ENCODE measurements around the gene NPDC1. TPM values are rescaled to one million over a fixed set of nuclear protein-coding genes. Genes with fewer than 3 reads are reported as not detected.
A peak's percentile ranks its signal among the peaks of the same experiment; 100 is the strongest.

NPDC1 gene
- polyA plus RNA-seq, 3 donors: 0.51 to 2.7 TPM; not detected in 1

- Histone ChIP-seq H3K27me3 (ENCODE audit: control insufficient read depth in 2 of 2, insufficient read depth in 2 of 2, low read length in 2 of 2) (peaks cover 0 to 5% of the 10 kb centered on the region in 2 donors), H3K4me2 (replicated peaks; ENCODE audit: extremely low read depth, low read length, poor library complexity, severe bottlenecking) (no peak overlapping the region), H3K9me3 (replicated peaks in 1 of 2; ENCODE audit: control insufficient read depth in 1 of 2, insufficient read depth in 1 of 2, low read length in 2 of 2) (no peaks in the 10 kb centered on the region), H3K36me3 (replicated peaks in 1 of 2; ENCODE audit: control insufficient read depth in 1 of 2, insufficient read depth in 2 of 2, low read length in 2 of 2) (no peaks in the 10 kb centered on the region), H2AFZ (ENCODE audit: insufficient read depth, low read depth, low read length, poor library complexity, severe bottlenecking) (no peak overlapping the region), H3K4me3 (replicated peaks in 1 of 3; ENCODE audit: low read depth in 2 of 3, low read length in 3 of 3) (no peak overlapping the region), H3K27ac (ENCODE audit: low read depth in 1 of 2, low read length in 2 of 2) (peak overlapping the region in 1 of 2 donors; percentile 87), H3K9ac (ENCODE audit: insufficient read depth, low read length, poor library complexity, severe bottlenecking) (no peak overlapping the region), H3K79me2 (ENCODE audit: insufficient read depth, low read length) (peaks cover 2% of the 10 kb centered on the region), H3K4me1 (ENCODE audit: control insufficient read depth in 1 of 2, insufficient read depth in 2 of 2, low read length in 2 of 2) (peaks cover 43 to 82% of the 10 kb centered on the region in 2 donors), H4K20me1 (ENCODE audit: insufficient read depth, low read length) (peaks cover 10% of the 10 kb centered on the region)
- Mint-ChIP-seq H3K4me3 (no peak overlapping the region), H3K27ac (peak overlapping the region; percentile 87 to 96 (median 93)), H3K4me1 (peaks cover 69% of the 10 kb centered on the region), H3K9me3 (peaks cover 0 to 4% (median 2%) of the 10 kb centered on the region in 7 donors), H3K27me3 (ENCODE audit: low read depth in 3 of 3) (peaks cover 0 to 3% (median 0%) of the 10 kb centered on the region in 3 donors), H3K36me3 (peaks cover 0 to 6% of the 10 kb centered on the region in 2 donors)
- 81% methylated on average over 8 of the region's 8 CpGs for WGBS (ENCODE audit: insufficient coverage)
- DNase-seq: no peak
- intact Hi-C loops (cut with micrococcal nuclease): no loop called here
- no peak for TF ChIP-seq CTCF (IDR thresholded peaks at IDR 0.05)
Measured at GRCh38 chr9:137073992-137074399, 28.0 kb upstream of the NPDC1 start.

GRCh38 chr9:137071282-137071681, 25.3 kb upstream of the NPDC1 start:
- no peaks in the 10 kb centered on the region for H3K9me3 ChIP-seq (replicated peaks in 1 of 2; ENCODE audit: control insufficient read depth in 1 of 2, insufficient read depth in 1 of 2, low read length in 2 of 2)
- WGBS (ENCODE audit: insufficient coverage): 94% methylated on average over 2 of the region's 2 CpGs
- peak overlapping the region in 2 of 3 experiments; percentile 39 to 71 for H3K4me3 ChIP-seq (replicated peaks in 1 of 3; ENCODE audit: low read depth in 2 of 3, low read length in 3 of 3)
- no peak for TF ChIP-seq CTCF (IDR thresholded peaks at IDR 0.05)
- peak overlapping the region; percentile 76 for H2AFZ ChIP-seq (ENCODE audit: insufficient read depth, low read depth, low read length, poor library complexity, severe bottlenecking)
- peaks cover 6% of the 10 kb centered on the region for H3K79me2 ChIP-seq (ENCODE audit: insufficient read depth, low read length)
- H3K4me1 ChIP-seq (ENCODE audit: control insufficient read depth in 1 of 2, insufficient read depth in 2 of 2, low read length in 2 of 2): peaks cover 41 to 80% of the 10 kb centered on the region in 2 donors
- Mint-ChIP-seq H3K4me1 (peaks cover 68% of the 10 kb centered on the region), H3K36me3 (peaks cover 0 to 4% of the 10 kb centered on the region in 2 donors), H3K27me3 (ENCODE audit: low read depth in 3 of 3) (peaks cover 0 to 3% (median 3%) of the 10 kb centered on the region in 3 donors), H3K9me3 (peaks cover 0 to 4% (median 2%) of the 10 kb centered on the region in 7 donors), H3K4me3 (peak overlapping the region; percentile 75 to 91), H3K27ac (peak overlapping the region; percentile 41 to 96 (median 89))
- no peaks in the 10 kb centered on the region for H3K36me3 ChIP-seq (replicated peaks in 1 of 2; ENCODE audit: control insufficient read depth in 1 of 2, insufficient read depth in 2 of 2, low read length in 2 of 2)
- H4K20me1 ChIP-seq (ENCODE audit: insufficient read depth, low read length): no peaks in the 10 kb centered on the region
- intact Hi-C loops (cut with micrococcal nuclease): loop anchor here in 1 of 2 donors (2.0 kb wide), 1 partner anchor 16 kb away; the partner anchor contains the start of gene MAN1B1
- H3K9ac ChIP-seq (ENCODE audit: insufficient read depth, low read length, poor library complexity, severe bottlenecking): peak overlapping the region; percentile 48
- H3K4me2 ChIP-seq (replicated peaks; ENCODE audit: extremely low read depth, low read length, poor library complexity, severe bottlenecking): peak overlapping the region; percentile 76
- DNase-seq: no peak
- H3K27ac ChIP-seq (ENCODE audit: low read depth in 1 of 2, low read length in 2 of 2): peak overlapping the region in 1 of 2 donors; percentile 56
- H3K27me3 ChIP-seq (ENCODE audit: control insufficient read depth in 2 of 2, insufficient read depth in 2 of 2, low read length in 2 of 2): peaks cover 0 to 5% of the 10 kb centered on the region in 2 donors

Data from CD14-positive monocyte (primary cell).